Stimulated activated CD8-positive, alpha-beta memory T cell treated with anti-CD3 and anti-CD28 coated beads, Interleukin-15, amount 100 ng/mL, for 24 hours (primary cell): ENCODE measurements around the gene PIK3C3.
"Not testable (repeated sequence)": the region's sequence is repeated elsewhere in the genome, so short reads cannot be mapped to it uniquely, and the experiment has no call there.

Source experiments
- DNase-seq: peaks from one replicate; pipeline ENCODE4 v3.0.0-alpha.2; 2020; ENCODE audit warnings: low read depth

The PIK3C3 gene

GRCh38 chr18:42024131-42024530, 69.1 kb downstream of the PIK3C3 start:
- DNase-seq: no peak

- no peak for DNase-seq
These were observed 70.5 kb downstream of the PIK3C3 start for GRCh38 chr18:42025491-42025890.

- DNase-seq: no peak
These were observed 71.1 kb downstream of the PIK3C3 start for GRCh38 chr18:42025974-42026625.

- DNase-seq: no peak
These were observed 73.3 kb downstream of the PIK3C3 start for GRCh38 chr18:42028247-42028832.

- DNase-seq: no peak
These were observed 74.1 kb downstream of the PIK3C3 start for GRCh38 chr18:42029092-42029491.

GRCh38 chr18:42030586-42031182, 75.7 kb downstream of the PIK3C3 start:
- DNase-seq: no peak

- DNase-seq: no peak
These were observed 77.4 kb downstream of the PIK3C3 start for GRCh38 chr18:42032447-42032846.

- no peak for DNase-seq
These were observed 78.2 kb downstream of the PIK3C3 start for GRCh38 chr18:42033137-42033810.

GRCh38 chr18:42038936-42039335, 83.9 kb downstream of the PIK3C3 start:
- DNase-seq: no peak

GRCh38 chr18:42039396-42039795, 84.4 kb downstream of the PIK3C3 start:
- DNase-seq: no peak

GRCh38 chr18:42041793-42042192, 86.8 kb downstream of the PIK3C3 start:
- no peak for DNase-seq

GRCh38 chr18:42045346-42045745, 90.3 kb downstream of the PIK3C3 start:
- no peak for DNase-seq

- DNase-seq: no peak
These were observed 92.7 kb downstream of the PIK3C3 start for GRCh38 chr18:42047721-42048120.

GRCh38 chr18:42048158-42048557, 93.1 kb downstream of the PIK3C3 start:
- no peak for DNase-seq

GRCh38 chr18:42049536-42049935, 94.5 kb downstream of the PIK3C3 start:
- not testable (repeated sequence) for DNase-seq

- DNase-seq: no peak
These were observed 96.4 kb downstream of the PIK3C3 start for GRCh38 chr18:42051411-42051810.

- no peak for DNase-seq
These were observed 97.2 kb downstream of the PIK3C3 start for GRCh38 chr18:42052122-42052708.

GRCh38 chr18:42053188-42053781, 98.3 kb downstream of the PIK3C3 start:
- DNase-seq: peak; percentile 22

- no peak for DNase-seq
These were observed 109.1 kb downstream of the PIK3C3 start for GRCh38 chr18:42064109-42064508.

GRCh38 chr18:42067518-42067917, 112.5 kb downstream of the PIK3C3 start:
- DNase-seq: no peak

- DNase-seq: no peak
These were observed 113.0 kb downstream of the PIK3C3 start for GRCh38 chr18:42068030-42068429.

- DNase-seq: no peak
These were observed 114.0 kb downstream of the PIK3C3 start for GRCh38 chr18:42069036-42069435.
